ENCODE data around the gene FXR2.

FXR2 gene

DNA sequence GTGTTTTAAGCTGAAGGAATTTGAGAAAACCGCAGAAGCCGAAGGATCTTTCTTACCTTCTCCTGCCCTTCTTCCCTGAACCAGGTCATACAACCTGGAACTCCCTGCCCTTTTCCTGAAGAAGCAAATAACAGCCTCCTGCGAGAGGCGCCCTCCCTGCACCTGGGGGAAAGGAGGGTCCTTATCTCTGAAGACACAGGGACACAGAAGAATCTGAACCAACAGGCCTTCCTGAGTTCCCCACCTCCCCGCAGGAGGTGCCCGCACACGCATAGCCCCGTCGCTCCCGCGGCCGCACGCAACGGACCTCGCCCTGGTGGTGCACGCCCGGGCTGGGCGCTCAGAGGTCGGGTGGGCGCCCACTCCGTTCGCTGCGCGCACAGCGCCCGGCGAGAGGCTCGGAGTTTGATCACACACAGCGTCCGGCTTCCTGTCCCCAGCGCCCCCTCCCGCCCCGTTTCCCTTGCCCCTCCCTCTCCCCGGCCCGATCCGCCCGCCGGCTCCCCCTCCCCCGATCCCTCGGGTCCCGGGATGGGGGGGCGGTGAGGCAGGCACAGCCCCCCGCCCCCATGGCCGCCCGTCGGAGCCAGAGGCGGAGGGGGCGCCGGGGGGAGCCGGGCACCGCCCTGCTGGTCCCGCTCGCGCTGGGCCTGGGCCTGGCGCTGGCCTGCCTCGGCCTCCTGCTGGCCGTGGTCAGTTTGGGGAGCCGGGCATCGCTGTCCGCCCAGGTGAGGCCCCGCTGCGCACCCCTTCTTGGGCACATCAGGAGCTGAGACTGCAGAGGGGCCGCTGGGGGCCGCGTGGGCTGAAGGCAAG lies 65.9 kb downstream of the FXR2 start, which contains the start of gene TNFSF12:
Gene TNFSF12, plus strand, starts transcription at position 474 of the 816 bp plus-strand sequence. Its CDS starts 96 bp downstream, at position 570.
- DNase-seq (ENCODE audit: low spot score), result peak; percentile 59

DNA sequence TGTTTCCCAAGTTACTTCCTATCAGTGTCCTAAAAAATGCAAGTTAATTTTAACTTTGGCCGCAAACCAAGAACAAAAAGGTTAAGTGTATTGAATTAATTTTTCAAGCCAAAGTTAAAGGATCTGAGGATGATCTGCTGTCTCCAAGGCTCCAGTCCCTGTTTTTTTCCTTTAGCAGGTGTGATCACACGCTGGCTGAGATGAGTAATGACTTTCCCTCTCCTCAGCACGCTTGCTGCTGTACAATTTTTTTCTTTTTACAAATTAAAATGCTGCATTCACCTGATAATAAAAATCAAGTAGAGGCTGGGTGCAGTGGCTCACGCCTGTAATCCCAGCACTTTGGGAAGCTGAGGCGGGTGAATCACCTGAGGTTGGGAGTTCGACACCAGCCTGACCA lies 69.8 kb downstream of the FXR2 start:
- no peak for DNase-seq (ENCODE audit: low spot score)
